ENCODE results near the gene GAB4. TPM values are rescaled to one million over a fixed set of nuclear protein-coding genes. Genes with fewer than 3 reads are reported as not detected.
"Not testable (repeated sequence)": the region's sequence is repeated elsewhere in the genome, so short reads cannot be mapped to it uniquely, and the experiment has no call there.

The GAB4 gene
- total and polyA plus RNA-seq, 2 donors: not detected

GRCh38 chr22:16933291-16934282, 74.4 kb downstream of the GAB4 start:
- H3K4me1 ChIP-seq (ENCODE audit: insufficient read depth): no peaks in the 10 kb centered on the region
- H3K27ac ChIP-seq (ENCODE audit: low read depth): no peak overlapping the region
- WGBS: 44% methylated on average over 7 of the region's 7 CpGs
- H3K36me3 ChIP-seq (ENCODE audit: insufficient read depth): no peaks in the 10 kb centered on the region
- H3K4me3 ChIP-seq (ENCODE audit: low read depth, low read length): no peak overlapping the region
- no peak for DNase-seq (ENCODE audit: extremely low spot score)

GRCh38 chr22:16932577-16932976, 75.4 kb downstream of the GAB4 start:
- Histone ChIP-seq H3K4me1 (ENCODE audit: insufficient read depth) (no peaks in the 10 kb centered on the region), H3K27ac (ENCODE audit: low read depth) (no peak overlapping the region), H3K36me3 (ENCODE audit: insufficient read depth) (no peaks in the 10 kb centered on the region), H3K4me3 (ENCODE audit: low read depth, low read length) (no peak overlapping the region)
- WGBS: 37% methylated on average over 3 of the region's 3 CpGs
- no peak for DNase-seq (ENCODE audit: extremely low spot score)

- H3K27ac ChIP-seq (ENCODE audit: low read depth): no peak overlapping the region
- no peak overlapping the region for H3K4me3 ChIP-seq (ENCODE audit: low read depth, low read length)
- no peaks in the 10 kb centered on the region for H3K4me1 ChIP-seq (ENCODE audit: insufficient read depth)
- no peak for DNase-seq (ENCODE audit: extremely low spot score)
- WGBS: 69% methylated on average over 4 of the region's 4 CpGs
- no peaks in the 10 kb centered on the region for H3K36me3 ChIP-seq (ENCODE audit: insufficient read depth)
Measured at GRCh38 chr22:16925407-16925966, 82.5 kb downstream of the GAB4 start.

- no peak overlapping the region for H3K4me3 ChIP-seq (ENCODE audit: low read depth, low read length)
- no peak overlapping the region for H3K27ac ChIP-seq (ENCODE audit: low read depth)
- no peak for DNase-seq (ENCODE audit: extremely low spot score)
- no peaks in the 10 kb centered on the region for H3K4me1 ChIP-seq (ENCODE audit: insufficient read depth)
- no peaks in the 10 kb centered on the region for H3K36me3 ChIP-seq (ENCODE audit: insufficient read depth)
- WGBS: 49% methylated on average over 1 of the region's 1 CpG
Measured at GRCh38 chr22:16922706-16923105, 85.3 kb downstream of the GAB4 start.

GRCh38 chr22:16922076-16922475, 85.9 kb downstream of the GAB4 start:
- DNase-seq (ENCODE audit: extremely low spot score): no peak
- 45% methylated on average over 2 of the region's 2 CpGs for whole genome bisulfite sequencing
- no peaks in the 10 kb centered on the region for H3K36me3 ChIP-seq (ENCODE audit: insufficient read depth)

GRCh38 chr22:16917144-16918003, 90.6 kb downstream of the GAB4 start:
- Histone ChIP-seq H3K4me1 (ENCODE audit: insufficient read depth) (no peaks in the 10 kb centered on the region), H3K27ac (ENCODE audit: low read depth) (no peak overlapping the region), H3K36me3 (ENCODE audit: insufficient read depth) (no peaks in the 10 kb centered on the region), H3K4me3 (ENCODE audit: low read depth, low read length) (no peak overlapping the region)
- 25% methylated on average over 16 of the region's 16 CpGs for WGBS
- no peak for DNase-seq (ENCODE audit: extremely low spot score)

More at GRCh38 chr22:16922076-16922475, 85.9 kb downstream of the GAB4 start:
- H3K4me3 ChIP-seq (ENCODE audit: low read depth, low read length): no peak overlapping the region
- no peak overlapping the region for H3K27ac ChIP-seq (ENCODE audit: low read depth)
- H3K4me1 ChIP-seq (ENCODE audit: insufficient read depth): no peaks in the 10 kb centered on the region

GRCh38 chr22:16915701-16916100, 92.3 kb downstream of the GAB4 start:
- no peaks in the 10 kb centered on the region for H3K36me3 ChIP-seq (ENCODE audit: insufficient read depth)
- no peak overlapping the region for H3K4me3 ChIP-seq (ENCODE audit: low read depth, low read length)
- no peaks in the 10 kb centered on the region for H3K4me1 ChIP-seq (ENCODE audit: insufficient read depth)
- 59% methylated on average over 2 of the region's 2 CpGs for WGBS
- H3K27ac ChIP-seq (ENCODE audit: low read depth): no peak overlapping the region
- DNase-seq (ENCODE audit: extremely low spot score): no peak

GRCh38 chr22:16914911-16915310, 93.1 kb downstream of the GAB4 start:
- H3K4me3 ChIP-seq (ENCODE audit: low read depth, low read length); H3K4me1 ChIP-seq (ENCODE audit: insufficient read depth); H3K27ac ChIP-seq (ENCODE audit: low read depth); H3K36me3 ChIP-seq (ENCODE audit: insufficient read depth); DNase-seq (ENCODE audit: extremely low spot score): not testable (repeated sequence)
- 63% methylated on average over 1 of the region's 1 CpG for WGBS

- no peak for DNase-seq (ENCODE audit: extremely low spot score)
- no peak overlapping the region for H3K27ac ChIP-seq (ENCODE audit: low read depth)
- WGBS: 36% methylated on average over 5 of the region's 5 CpGs
- H3K36me3 ChIP-seq (ENCODE audit: insufficient read depth): no peaks in the 10 kb centered on the region
- H3K4me1 ChIP-seq (ENCODE audit: insufficient read depth): no peaks in the 10 kb centered on the region
- H3K4me3 ChIP-seq (ENCODE audit: low read depth, low read length): no peak overlapping the region
Measured at GRCh38 chr22:16914006-16914405, 94.0 kb downstream of the GAB4 start.

GRCh38 chr22:16912281-16912680, 95.7 kb downstream of the GAB4 start:
- Histone ChIP-seq H3K4me3 (ENCODE audit: low read depth, low read length) (no peak overlapping the region), H3K27ac (ENCODE audit: low read depth) (no peak overlapping the region), H3K36me3 (ENCODE audit: insufficient read depth) (no peaks in the 10 kb centered on the region), H3K4me1 (ENCODE audit: insufficient read depth) (no peaks in the 10 kb centered on the region)
- DNase-seq (ENCODE audit: extremely low spot score): no peak
- 66% methylated on average over 3 of the region's 3 CpGs for WGBS

Other genes starting within 250 kb of the GAB4 start
- not detected for gene XKR3, start 182.8 kb downstream of the GAB4 start, total RNA-seq
- gene XKR3, start 182.8 kb downstream of the GAB4 start, polyA plus RNA-seq: not detected
- 5.1 TPM for gene IL17RA, start 76.8 kb upstream of the GAB4 start, total RNA-seq
- gene IL17RA, start 76.8 kb upstream of the GAB4 start, polyA plus RNA-seq: 9.1 TPM
- gene TMEM121B, start 113.1 kb upstream of the GAB4 start, total RNA-seq: 0.21 TPM
- gene TMEM121B, start 113.1 kb upstream of the GAB4 start, polyA plus RNA-seq: 0.18 TPM
- 13.2 TPM for gene HDHD5, start 151.1 kb upstream of the GAB4 start, total RNA-seq
- 35.7 TPM for gene HDHD5, start 151.1 kb upstream of the GAB4 start, polyA plus RNA-seq
- gene ADA2, start 211.2 kb upstream of the GAB4 start, total RNA-seq: 8.0 TPM
- 14.8 TPM for gene ADA2, start 211.2 kb upstream of the GAB4 start, polyA plus RNA-seq